Vagina (tissue), 2 donors: ENCODE results near the gene KRTAP1-5. TPM values are rescaled to one million over a fixed set of nuclear protein-coding genes. Genes with fewer than 3 reads are reported as not detected.
"Not testable (repeated sequence)": the region's sequence is repeated elsewhere in the genome, so short reads cannot be mapped to it uniquely, and the experiment has no call there.

Source experiments
- DNase-seq, 2 donors: peaks; one replicate each; pipeline ENCODE4 v3.0.0-alpha.2; 2017; ENCODE audit errors: extremely low spot score in 2 of 2
- H3K27ac ChIP-seq: fragments of 200-600 bp; sonication (generic); one replicate; pipeline ENCODE4 v1.5.1; 2019
- H3K27me3 ChIP-seq: fragments of 200-600 bp; sonication (generic); one replicate; pipeline ENCODE4 v1.5.1; 2019
- H3K36me3 ChIP-seq, 2 donors: fragments of 200-600 bp; sonication (generic); one replicate each; pipeline ENCODE4 v1.5.1; 2017 to 2019
- H3K4me1 ChIP-seq: fragments of 200-600 bp; sonication (generic); one replicate; pipeline ENCODE4 v1.5.1; 2019
- H3K4me3 ChIP-seq, 2 donors: fragments of 200-600 bp; sonication (generic); 1 replicate in 1 of 2; 2 replicates in 1 of 2; pipeline ENCODE4 v1.5.1; 2016 to 2019
- H3K9me3 ChIP-seq: fragments of 200-600 bp; sonication (generic); one replicate; pipeline ENCODE4 v1.5.1; 2019
- POLR2A ChIP-seq, 2 donors: fragments of 450-650 bp; IDR thresholded peaks; one replicate each; pipeline ENCODE4 v1.6.1; 2017; ENCODE audit warnings: antibody characterized with exemption in 2 of 2, mild to moderate bottlenecking in 2 of 2, moderate library complexity in 2 of 2
- POLR2AphosphoS5 ChIP-seq, 2 donors: sonication (generic); formaldehyde crosslinking; IDR thresholded peaks; one replicate each; pipeline ENCODE4 v1.9.0; 2017; ENCODE audit warnings: antibody characterized with exemption in 2 of 2, mild to moderate bottlenecking in 2 of 2, low read depth in 1 of 2; ENCODE audit not compliant: insufficient read depth in 1 of 2
- intact Hi-C: fragments of 100-400 bp; cut with DNase I; formaldehyde crosslinking; loops from one replicate; pipeline ENCODE4 v1.15.1; 2023
- total RNA-seq: library from RNA; depleted of rRNA; stranded (reverse); fragments of >200 nt; gene quantifications from one replicate; pipeline ENCODE4 v1.2.3, GENCODE V29; 2016
- TF ChIP-seq, protein P1 (sequence below), 3 experiments: fragments of 450-650 bp in 2 of 3; fragments of 200-600 bp in 1 of 3; sonication (generic) in 1 of 3; IDR thresholded peaks; one replicate each; pipeline ENCODE4 v1.5.1; 2017 to 2019; ENCODE audit warnings: antibody characterized with exemption in 3 of 3, mild to moderate bottlenecking in 2 of 3, moderate library complexity in 2 of 3

The KRTAP1-5 gene
- total RNA-seq, 1 donor from 2014 or later: not detected

GRCh38 chr17:41061964-41062363, 35.0 kb upstream of the KRTAP1-5 start:
- H3K9me3 ChIP-seq: no peaks in the 10 kb centered on the region
- TF ChIP-seq, protein P1, sequence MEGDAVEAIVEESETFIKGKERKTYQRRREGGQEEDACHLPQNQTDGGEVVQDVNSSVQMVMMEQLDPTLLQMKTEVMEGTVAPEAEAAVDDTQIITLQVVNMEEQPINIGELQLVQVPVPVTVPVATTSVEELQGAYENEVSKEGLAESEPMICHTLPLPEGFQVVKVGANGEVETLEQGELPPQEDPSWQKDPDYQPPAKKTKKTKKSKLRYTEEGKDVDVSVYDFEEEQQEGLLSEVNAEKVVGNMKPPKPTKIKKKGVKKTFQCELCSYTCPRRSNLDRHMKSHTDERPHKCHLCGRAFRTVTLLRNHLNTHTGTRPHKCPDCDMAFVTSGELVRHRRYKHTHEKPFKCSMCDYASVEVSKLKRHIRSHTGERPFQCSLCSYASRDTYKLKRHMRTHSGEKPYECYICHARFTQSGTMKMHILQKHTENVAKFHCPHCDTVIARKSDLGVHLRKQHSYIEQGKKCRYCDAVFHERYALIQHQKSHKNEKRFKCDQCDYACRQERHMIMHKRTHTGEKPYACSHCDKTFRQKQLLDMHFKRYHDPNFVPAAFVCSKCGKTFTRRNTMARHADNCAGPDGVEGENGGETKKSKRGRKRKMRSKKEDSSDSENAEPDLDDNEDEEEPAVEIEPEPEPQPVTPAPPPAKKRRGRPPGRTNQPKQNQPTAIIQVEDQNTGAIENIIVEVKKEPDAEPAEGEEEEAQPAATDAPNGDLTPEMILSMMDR (IDR thresholded peaks at IDR 0.05): no peak
- TF ChIP-seq POLR2AphosphoS5 (IDR thresholded peaks at IDR 0.05; ENCODE audit: insufficient read depth in 1 of 2, low read depth in 1 of 2) (no peak), POLR2A (IDR thresholded peaks at IDR 0.05) (no peak)
- peaks cover 22% of the 10 kb centered on the region for H3K4me1 ChIP-seq
- H3K27ac ChIP-seq: peak overlapping the region; percentile 30
- H3K27me3 ChIP-seq: no peaks in the 10 kb centered on the region
- intact Hi-C loops: no loop called here
- H3K4me3 ChIP-seq: no peak overlapping the region
- no peak for DNase-seq
- no peaks in the 10 kb centered on the region for H3K36me3 ChIP-seq

DNA sequence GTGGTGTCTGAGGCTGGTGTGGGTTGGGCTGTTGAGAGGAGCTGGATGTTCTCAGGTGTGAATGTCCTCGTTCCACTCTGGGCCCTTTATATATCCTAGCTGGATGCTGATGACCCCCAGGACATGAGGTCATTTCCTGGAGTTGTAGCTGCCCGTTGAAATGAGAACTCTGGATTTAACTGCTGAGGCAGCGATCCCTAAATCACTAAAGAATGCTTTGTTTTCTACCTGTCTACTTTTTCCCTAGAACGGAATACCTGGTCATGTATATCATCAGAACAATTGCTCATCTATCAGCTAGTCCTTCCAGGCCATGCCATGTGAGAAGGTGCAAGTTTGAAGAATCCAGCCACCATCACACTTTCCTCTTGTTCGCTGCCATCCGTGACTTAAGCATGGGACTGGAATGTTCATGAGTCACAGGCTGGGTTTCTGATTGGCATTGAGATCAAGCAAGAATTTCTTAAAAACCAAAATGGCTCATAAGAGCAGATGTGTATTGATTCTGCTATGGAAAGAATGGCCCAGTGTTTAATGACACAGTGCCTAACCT, 33.1 kb upstream of the KRTAP1-5 start, which contains the start of gene KRTAP2-3:
KRTAP2-3 (minus strand) TSS at position 63 of the 553 bp plus-strand sequence. CDS start 64 bp downstream, outside the sequence.
- intact Hi-C loops: no loop called here
- H3K27ac ChIP-seq: peak within 1 kb of the TSS; percentile 30
- DNase-seq: no peak
- no peaks in the 10 kb centered on the region for H3K36me3 ChIP-seq
- peaks cover 22% of the 10 kb centered on the region for H3K4me1 ChIP-seq
- no peak for TF ChIP-seq POLR2A (IDR thresholded peaks at IDR 0.05)
- TF ChIP-seq, protein P1 (IDR thresholded peaks at IDR 0.05): no peak
- no peak for TF ChIP-seq POLR2AphosphoS5 (IDR thresholded peaks at IDR 0.05; ENCODE audit: insufficient read depth in 1 of 2, low read depth in 1 of 2)
- no peaks in the 10 kb centered on the region for H3K9me3 ChIP-seq
- H3K27me3 ChIP-seq: no peaks in the 10 kb centered on the region
- no peak within 1 kb of the TSS for H3K4me3 ChIP-seq

DNA sequence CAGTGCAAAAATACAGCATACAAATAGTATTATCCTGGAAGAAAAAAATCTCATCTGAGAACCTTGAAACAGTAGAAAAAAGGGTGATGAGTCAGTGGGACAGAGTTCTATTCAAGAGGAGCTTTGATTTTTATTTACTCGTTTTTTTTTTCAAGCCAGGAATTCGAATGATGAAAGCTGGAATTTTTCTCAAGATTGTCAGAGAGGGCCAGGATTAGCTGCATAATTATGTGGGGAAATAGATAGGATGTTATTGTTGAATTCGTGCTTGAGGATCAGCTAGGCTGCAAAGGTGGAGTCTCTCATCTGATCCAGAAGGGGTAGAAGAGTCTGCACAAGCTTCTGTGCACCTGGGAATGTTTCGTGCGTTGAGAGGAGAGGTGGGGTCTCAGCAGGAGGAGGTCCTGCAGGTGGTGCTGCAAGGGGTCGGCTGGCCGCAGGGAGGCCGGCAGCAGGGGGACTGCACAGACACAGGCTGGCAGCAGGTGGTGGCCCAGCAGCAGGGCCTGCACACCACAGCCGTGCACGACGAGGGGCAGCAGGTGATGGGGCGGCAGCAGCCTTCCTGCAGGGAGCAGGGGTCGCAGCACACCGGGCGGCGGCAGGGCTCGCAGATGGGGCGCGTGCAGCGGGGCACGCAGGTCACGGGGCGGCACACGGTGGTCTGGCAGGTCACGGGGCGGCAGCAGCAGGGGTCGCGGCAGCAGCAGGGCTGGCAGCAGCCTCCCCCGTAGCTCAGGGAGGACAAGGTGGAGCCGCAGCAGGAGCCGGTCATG, 32.5 kb upstream of the KRTAP1-5 start:
- H3K36me3 ChIP-seq, intact Hi-C loops, H3K27ac ChIP-seq, H3K27me3 ChIP-seq, DNase-seq, H3K9me3 ChIP-seq, H3K4me3 ChIP-seq: not testable (repeated sequence)
- H3K4me1 ChIP-seq: peaks cover 22% of the 10 kb centered on the region

- Histone ChIP-seq H3K4me3 (no peak overlapping the region), H3K9me3 (no peaks in the 10 kb centered on the region), H3K27me3 (no peaks in the 10 kb centered on the region), H3K36me3 (no peaks in the 10 kb centered on the region), H3K27ac (no peak overlapping the region), H3K4me1 (peaks cover 22% of the 10 kb centered on the region)
- TF ChIP-seq POLR2A (IDR thresholded peaks at IDR 0.05) (no peak), POLR2AphosphoS5 (IDR thresholded peaks at IDR 0.05; ENCODE audit: insufficient read depth in 1 of 2, low read depth in 1 of 2) (no peak)
- TF ChIP-seq, protein P1 (IDR thresholded peaks at IDR 0.05): no peak
- intact Hi-C loops: no loop called here
- DNase-seq: no peak
Measured at GRCh38 chr17:41058741-41059140, 31.7 kb upstream of the KRTAP1-5 start.

DNA sequence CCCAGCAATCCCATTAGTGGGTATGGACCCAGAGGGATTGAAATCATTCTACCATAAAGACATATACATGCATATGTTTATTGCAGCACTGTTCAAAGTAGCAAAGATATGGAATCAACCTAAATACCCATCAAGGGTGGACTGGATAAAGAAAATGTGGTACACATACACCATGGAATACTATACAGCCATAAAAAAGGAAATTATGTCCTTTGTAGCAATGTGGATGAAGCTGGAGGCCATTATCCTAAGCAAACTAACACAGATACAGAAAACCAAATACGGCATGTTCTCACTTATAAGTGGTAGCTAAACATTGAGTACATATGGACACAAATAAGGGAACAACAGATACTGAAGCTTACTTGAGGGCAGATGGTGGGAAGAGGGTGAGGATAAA, 30.5 kb upstream of the KRTAP1-5 start:
- intact Hi-C loops: no loop called here
- no peak for DNase-seq

DNA sequence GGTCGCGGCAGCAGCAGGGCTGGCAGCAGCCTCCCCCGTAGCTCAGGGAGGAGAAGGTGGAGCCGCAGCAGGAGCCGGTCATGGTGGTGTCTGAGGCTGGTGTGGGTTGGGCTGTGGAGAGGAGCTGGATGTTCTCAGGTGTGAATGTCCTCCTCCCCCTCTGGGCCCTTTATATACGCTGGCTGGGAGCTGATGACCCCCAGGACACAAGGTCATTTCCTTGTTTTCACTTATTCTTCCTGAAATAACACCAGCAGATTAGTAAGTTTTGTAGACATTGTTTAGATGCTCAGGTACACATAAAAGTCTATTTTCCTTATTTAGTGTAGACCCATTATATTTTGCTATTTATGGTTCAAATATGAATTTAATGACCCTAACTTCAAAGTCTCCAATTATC, 28.1 kb upstream of the KRTAP1-5 start, which contains the start of gene KRTAP2-2:
KRTAP2-2 (minus strand) TSS at position 101 of the 400 bp plus-strand sequence; CDS start at position 82, 19 bp downstream.
- intact Hi-C loops, H3K27me3 ChIP-seq, H3K4me1 ChIP-seq, DNase-seq, H3K27ac ChIP-seq, H3K4me3 ChIP-seq, H3K36me3 ChIP-seq, H3K9me3 ChIP-seq: not testable (repeated sequence)

More for the DNA sequence above, 30.5 kb upstream of the KRTAP1-5 start:
- Histone ChIP-seq H3K9me3 (no peaks in the 10 kb centered on the region), H3K4me3 (no peak overlapping the region), H3K4me1 (peaks cover 20% of the 10 kb centered on the region), H3K27ac (no peak overlapping the region), H3K36me3 (no peaks in the 10 kb centered on the region), H3K27me3 (no peaks in the 10 kb centered on the region)
- TF ChIP-seq, protein P1 (IDR thresholded peaks at IDR 0.05): no peak
- no peak for TF ChIP-seq POLR2AphosphoS5 (IDR thresholded peaks at IDR 0.05; ENCODE audit: insufficient read depth in 1 of 2, low read depth in 1 of 2)
- no peak for TF ChIP-seq POLR2A (IDR thresholded peaks at IDR 0.05)

DNA sequence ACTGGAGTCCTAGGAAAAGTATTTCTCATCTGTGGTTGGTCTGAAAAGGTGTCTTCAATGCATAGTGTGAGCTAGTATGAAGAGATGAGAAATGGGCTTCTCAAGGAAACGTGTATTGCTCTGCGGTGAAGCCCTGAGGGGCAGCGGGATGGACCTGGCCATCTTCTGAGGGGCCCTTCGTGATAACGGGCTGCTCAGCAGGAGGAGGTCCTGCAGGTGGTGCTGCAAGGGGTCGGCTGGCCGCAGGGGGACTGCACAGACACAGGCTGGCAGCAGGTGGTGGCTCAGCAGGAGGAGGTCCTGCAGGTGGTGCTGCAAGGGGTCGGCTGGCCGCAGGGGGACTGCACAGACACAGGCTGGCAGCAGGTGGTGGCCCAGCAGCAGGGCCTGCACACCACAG, 27.5 kb upstream of the KRTAP1-5 start:
- DNase-seq, H3K27me3 ChIP-seq, H3K27ac ChIP-seq, H3K36me3 ChIP-seq, H3K9me3 ChIP-seq, H3K4me1 ChIP-seq, intact Hi-C loops, H3K4me3 ChIP-seq: not testable (repeated sequence)
